H9 (cell line): ENCODE results near the gene KRTAP4-6. TPM values are rescaled to one million over a fixed set of nuclear protein-coding genes. Genes with fewer than 3 reads are reported as not detected.

Experiments
- DNase-seq: peaks from one replicate; pipeline ENCODE4 v3.0.0-alpha.2; 2017
- H2AFZ ChIP-seq: one replicate; pipeline ENCODE4 v1.6.1; 2013; ENCODE audit warnings: mild to moderate bottlenecking, low read length, control low read depth, moderate library complexity
- H2AK5ac ChIP-seq: 2 replicates; pipeline ENCODE4 v1.6.1; 2013; ENCODE audit warnings: low read length, control low read depth, mixed read lengths; ENCODE audit not compliant: insufficient read length
- H2BK120ac ChIP-seq: one replicate; pipeline ENCODE4 v1.6.1; 2013; ENCODE audit warnings: low read depth, mild to moderate bottlenecking, low read length, control low read depth, inconsistent platforms; ENCODE audit not compliant: poor library complexity, severe bottlenecking
- H2BK12ac ChIP-seq: 2 replicates; pipeline ENCODE4 v1.6.1; 2013; ENCODE audit warnings: low read length, control low read depth, mixed read lengths, low read depth; ENCODE audit not compliant: insufficient read length
- H2BK15ac ChIP-seq: 2 replicates; pipeline ENCODE4 v1.6.1; 2013; ENCODE audit warnings: low read depth, low read length, control low read depth
- H2BK20ac ChIP-seq: one replicate; pipeline ENCODE4 v1.6.1; 2013; ENCODE audit warnings: low read depth, mild to moderate bottlenecking, low read length, control low read depth, inconsistent platforms; ENCODE audit not compliant: poor library complexity, severe bottlenecking
- H2BK5ac ChIP-seq: 2 replicates; pipeline ENCODE4 v1.6.1; 2013; ENCODE audit warnings: low read length, control low read depth, mixed read lengths; ENCODE audit not compliant: insufficient read length
- H3K14ac ChIP-seq: 2 replicates; pipeline ENCODE4 v1.6.1; 2013; ENCODE audit warnings: low read length, control low read depth; ENCODE audit not compliant: insufficient read depth
- H3K18ac ChIP-seq: 2 replicates; pipeline ENCODE4 v1.6.1; 2013; ENCODE audit warnings: low read depth, mild to moderate bottlenecking, mixed read lengths, low read length, control low read depth; ENCODE audit not compliant: insufficient read length
- H3K23ac ChIP-seq: 2 replicates; pipeline ENCODE4 v1.6.1; 2013; ENCODE audit warnings: low read length, control low read depth, mixed read lengths, low read depth; ENCODE audit not compliant: insufficient read length
- H3K23me2 ChIP-seq: 2 replicates; pipeline ENCODE4 v1.6.1; 2013; ENCODE audit warnings: low read depth, mild to moderate bottlenecking, mixed read lengths, low read length, control low read depth; ENCODE audit not compliant: insufficient read length, poor library complexity, severe bottlenecking
- H3K27ac ChIP-seq: 2 replicates; pipeline ENCODE4 v1.5.1; 2013; ENCODE audit warnings: low read length, control low read depth, mixed read lengths, low read depth; ENCODE audit not compliant: insufficient read length
- H3K27me3 ChIP-seq: 2 replicates; pipeline ENCODE4 v1.6.1; 2013; ENCODE audit warnings: low read length, control low read depth, inconsistent platforms; ENCODE audit not compliant: insufficient read depth
- H3K4ac ChIP-seq: 2 replicates; pipeline ENCODE4 v1.6.1; 2013; ENCODE audit warnings: low read depth, mild to moderate bottlenecking, control low read depth, inconsistent platforms, low read length, moderate library complexity
- H3K4me1 ChIP-seq: 2 replicates; pipeline ENCODE4 v1.6.1; 2013; ENCODE audit warnings: low read length, control low read depth, inconsistent platforms; ENCODE audit not compliant: insufficient read depth
- H3K4me2 ChIP-seq: 2 replicates; pipeline ENCODE4 v1.6.1; 2013; ENCODE audit warnings: low read length, control low read depth, mixed read lengths; ENCODE audit not compliant: insufficient read length, insufficient read depth
- H3K56ac ChIP-seq: 2 replicates; pipeline ENCODE4 v1.6.1; 2013; ENCODE audit warnings: low read depth, mild to moderate bottlenecking, mixed read lengths, low read length, control low read depth; ENCODE audit not compliant: insufficient read length
- H3K79me1 ChIP-seq: 2 replicates; pipeline ENCODE4 v1.6.1; 2013; ENCODE audit warnings: low read depth, mild to moderate bottlenecking, moderate library complexity, low read length, control low read depth, inconsistent platforms; ENCODE audit not compliant: insufficient read depth, poor library complexity, severe bottlenecking
- H3K79me2 ChIP-seq: 2 replicates; pipeline ENCODE4 v1.6.1; 2013; ENCODE audit warnings: low read length, control low read depth, inconsistent platforms; ENCODE audit not compliant: insufficient read depth
- H3K9ac ChIP-seq: 2 replicates; pipeline ENCODE4 v1.6.1; 2013; ENCODE audit warnings: low read length, control low read depth, mixed read lengths; ENCODE audit not compliant: insufficient read length; ENCODE audit errors: extremely low read depth
- H3K9me3 ChIP-seq: one replicate; pipeline ENCODE4 v1.6.1; 2013; ENCODE audit warnings: low read depth, low read length, inconsistent platforms; ENCODE audit not compliant: control insufficient read depth
- H3T11ph ChIP-seq: one replicate; pipeline ENCODE4 v1.6.1; 2013; ENCODE audit warnings: mild to moderate bottlenecking, low read length, control low read depth, inconsistent platforms
- H4K20me1 ChIP-seq: one replicate; pipeline ENCODE4 v1.6.1; 2013; ENCODE audit not compliant: control insufficient read depth, insufficient read length, insufficient read depth
- H4K5ac ChIP-seq: 2 replicates; pipeline ENCODE4 v1.6.1; 2013; ENCODE audit warnings: low read depth, mild to moderate bottlenecking, mixed read lengths, low read length, control low read depth; ENCODE audit not compliant: insufficient read length
- H4K8ac ChIP-seq: replicated peaks from 2 replicates; pipeline ENCODE4 v1.6.1; 2013; ENCODE audit warnings: low read length, control low read depth, mixed read lengths, low read depth; ENCODE audit not compliant: insufficient read length
- H4K91ac ChIP-seq: 2 replicates; pipeline ENCODE4 v1.6.1; 2013; ENCODE audit warnings: low read depth, mild to moderate bottlenecking, moderate library complexity, mixed read lengths, low read length, control low read depth; ENCODE audit not compliant: insufficient read length
- H3K27ac Mint-ChIP-seq, 3 experiments: 2 replicates in 2 of 3; 3 replicates in 1 of 3; pipeline ENCODE4 v1.8.0; 2020 to 2021; ENCODE audit warnings: mixed read lengths in 3 of 3, mild to moderate bottlenecking in 1 of 3, moderate library complexity in 1 of 3
- H3K27me3 Mint-ChIP-seq: 2 replicates; pipeline ENCODE4 v1.8.0; 2021; ENCODE audit warnings: low read depth, mild to moderate bottlenecking, moderate library complexity, mixed read lengths
- H3K36me3 Mint-ChIP-seq, 3 experiments: 2 replicates in 2 of 3; 3 replicates in 1 of 3; pipeline ENCODE4 v1.8.0; 2020 to 2021; ENCODE audit warnings: low read depth in 3 of 3, mixed read lengths in 3 of 3; ENCODE audit not compliant: insufficient read depth in 1 of 3
- H3K4me1 Mint-ChIP-seq, 2 experiments: 2 replicates each; pipeline ENCODE4 v1.8.0; 2020; ENCODE audit warnings: mixed read lengths in 2 of 2
- H3K4me3 Mint-ChIP-seq, 2 experiments: 2 replicates in 1 of 2; 3 replicates in 1 of 2; pipeline ENCODE4 v1.8.0; 2020 to 2021; ENCODE audit warnings: mild to moderate bottlenecking in 2 of 2, mixed read lengths in 2 of 2, moderate library complexity in 1 of 2
- H3K9me3 Mint-ChIP-seq, 2 experiments: 2 replicates in 1 of 2; 3 replicates in 1 of 2; pipeline ENCODE4 v1.8.0; 2020; ENCODE audit warnings: mild to moderate bottlenecking in 2 of 2, mixed read lengths in 2 of 2, moderate library complexity in 1 of 2
- CTCF ChIP-seq: fragments of 200-600 bp; sonication (generic); conservative IDR thresholded peaks from 3 replicates; pipeline ENCODE4 v1.8.0; 2021; ENCODE audit warnings: antibody characterized with exemption, mild to moderate bottlenecking
- WGBS: extraction: QIAGEN DNeasy Blood & Tissue Kit; methylation state at CpG from one replicate; pipeline ENCODE4 v1.1.7; 2013; ENCODE audit warnings: missing lambda C conversion rate, low lambda C conversion rate, mixed read lengths; ENCODE audit not compliant: insufficient read length; ENCODE audit errors: extremely low coverage; 5-methylcytosine and 5-hydroxymethylcytosine counted together
- total RNA-seq: library from RNA; stranded (reverse); gene quantifications from 2 replicates; pipeline ENCODE4 v1.2.1, GENCODE V29; 2021

Gene KRTAP4-6
- total RNA-seq, 1 experiment from 2014 or later: not detected

GRCh38 chr17:41103896-41104295 lies 36.4 kb downstream of the KRTAP4-6 start:
- Histone ChIP-seq H2AFZ (no peak overlapping the region), H2AK5ac (no peak overlapping the region), H3K56ac (no peak overlapping the region), H3K27ac (no peak overlapping the region), H3K4ac (no peak overlapping the region), H3T11ph (no peak overlapping the region), H4K20me1 (no peaks in the 10 kb centered on the region), H2BK12ac (no peak overlapping the region), H4K5ac (no peak overlapping the region), H3K27me3 (no peaks in the 10 kb centered on the region), H2BK120ac (no peak overlapping the region), H3K9ac (no peak overlapping the region), H2BK20ac (no peak overlapping the region), H3K4me1 (peaks cover 6% of the 10 kb centered on the region; the same call in 1 of the 2 replicates), H3K79me2 (no peaks in the 10 kb centered on the region), H3K23me2 (no peaks in the 10 kb centered on the region), H3K4me2 (no peak overlapping the region), H3K23ac (no peak overlapping the region), H2BK15ac (no peak overlapping the region), H3K9me3 (no peaks in the 10 kb centered on the region), H4K8ac (no peak overlapping the region), H2BK5ac (no peak overlapping the region), H3K18ac (no peak overlapping the region), H4K91ac (no peak overlapping the region), H3K79me1 (no peaks in the 10 kb centered on the region), H3K14ac (no peak overlapping the region)
- Mint-ChIP-seq H3K36me3 (peaks cover 4% of the 10 kb centered on the region in 3 experiments; a peak in 5 of 7 replicates), H3K27ac (no peak overlapping the region), H3K27me3 (peaks cover 1% of the 10 kb centered on the region; the same call in 1 of the 2 replicates), H3K9me3 (peaks cover 3 to 5% of the 10 kb centered on the region in 2 experiments; a peak in 4 of 5 replicates), H3K4me1 (peaks cover 52% of the 10 kb centered on the region in 2 experiments), H3K4me3 (no peak overlapping the region)
- DNase-seq: no peak
- WGBS: no CpG with 5 or more reads among the region's 1 CpG
- TF ChIP-seq CTCF: no peak
